Left lung (tissue), 10 donors: Measurements from ENCODE around the gene HOXA1. TPM values are rescaled to one million over a fixed set of nuclear protein-coding genes. Genes with fewer than 3 reads are reported as not detected.
A peak's percentile ranks its signal among the peaks of the same experiment; 100 is the strongest.

ENCODE experiments used
- ATAC-seq: fragments of 200-7000 bp; cut with Tn5 transposase; one replicate; pipeline ENCODE4 v1.9.1; 2020; ENCODE audit warnings: moderate library complexity
- DNase-seq, 4 donors: peaks; one replicate each; pipeline ENCODE4 v3.0.0-alpha.2; 2013 to 2020
- H3K27ac ChIP-seq, 2 donors: fragments of 200-600 bp; sonication (generic) in 1 of 2; one replicate each; pipeline versions ENCODE4 v1.5.0 to v1.8.0; 2020 to 2021
- H3K27me3 ChIP-seq, 2 donors: fragments of 200-600 bp; sonication (generic) in 1 of 2; one replicate each; pipeline versions ENCODE4 v1.5.0 to v1.8.0; 2020 to 2021
- H3K36me3 ChIP-seq, 2 donors: fragments of 200-600 bp; sonication (generic) in 1 of 2; one replicate each; pipeline versions ENCODE4 v1.5.0 to v1.8.0; 2020 to 2021
- H3K4me1 ChIP-seq, 2 donors: fragments of 200-600 bp; one replicate each; pipeline ENCODE4 v1.8.0; 2021
- H3K4me3 ChIP-seq, 2 donors: fragments of 200-600 bp; sonication (generic) in 1 of 2; one replicate each; pipeline versions ENCODE4 v1.5.0 to v1.8.0; 2020 to 2021; ENCODE audit warnings: mild to moderate bottlenecking in 1 of 2
- H3K9me3 ChIP-seq, 2 donors: fragments of 200-600 bp; sonication (generic) in 1 of 2; one replicate each; pipeline versions ENCODE4 v1.5.0 to v1.8.0; 2020 to 2021
- intact Hi-C, 2 donors: fragments of 100-400 bp; cut with DNase I; formaldehyde crosslinking; loops; one replicate each; pipeline versions ENCODE4 v1.11.2 to v1.14.2; 2022
- polyA plus RNA-seq, 6 donors: library from polyadenylated mRNA; unstranded; fragments of 120-200 nt; gene quantifications; one replicate each; pipeline ENCODE4 v1.2.1, GENCODE V29; 2013; ENCODE audit not compliant: insufficient read length in 6 of 6
- total RNA-seq, 2 donors: library from RNA; stranded (reverse); fragmentation: NEBNext Ultra II Directional; extraction: Animal tissue kit (Norgen Biotek cat#: 25700); gene quantifications; one replicate each; pipeline ENCODE4 v1.2.1, GENCODE V29; 2021
- TF ChIP-seq, protein P1 (sequence below), 2 donors: fragments of 200-600 bp; sonication (generic) in 1 of 2; IDR thresholded peaks; one replicate each; pipeline versions ENCODE4 v1.5.0 to v1.8.0; 2021; ENCODE audit warnings: antibody characterized with exemption in 2 of 2
- donor health status: DM: no; HTN: yes; CAD: no.
- donor health status: DM: no; HTN: no; CAD: no.

HOXA1 gene
- total and polyA plus RNA-seq, 8 donors: 0.50 to 3.1 (median 2.1) TPM

DNA sequence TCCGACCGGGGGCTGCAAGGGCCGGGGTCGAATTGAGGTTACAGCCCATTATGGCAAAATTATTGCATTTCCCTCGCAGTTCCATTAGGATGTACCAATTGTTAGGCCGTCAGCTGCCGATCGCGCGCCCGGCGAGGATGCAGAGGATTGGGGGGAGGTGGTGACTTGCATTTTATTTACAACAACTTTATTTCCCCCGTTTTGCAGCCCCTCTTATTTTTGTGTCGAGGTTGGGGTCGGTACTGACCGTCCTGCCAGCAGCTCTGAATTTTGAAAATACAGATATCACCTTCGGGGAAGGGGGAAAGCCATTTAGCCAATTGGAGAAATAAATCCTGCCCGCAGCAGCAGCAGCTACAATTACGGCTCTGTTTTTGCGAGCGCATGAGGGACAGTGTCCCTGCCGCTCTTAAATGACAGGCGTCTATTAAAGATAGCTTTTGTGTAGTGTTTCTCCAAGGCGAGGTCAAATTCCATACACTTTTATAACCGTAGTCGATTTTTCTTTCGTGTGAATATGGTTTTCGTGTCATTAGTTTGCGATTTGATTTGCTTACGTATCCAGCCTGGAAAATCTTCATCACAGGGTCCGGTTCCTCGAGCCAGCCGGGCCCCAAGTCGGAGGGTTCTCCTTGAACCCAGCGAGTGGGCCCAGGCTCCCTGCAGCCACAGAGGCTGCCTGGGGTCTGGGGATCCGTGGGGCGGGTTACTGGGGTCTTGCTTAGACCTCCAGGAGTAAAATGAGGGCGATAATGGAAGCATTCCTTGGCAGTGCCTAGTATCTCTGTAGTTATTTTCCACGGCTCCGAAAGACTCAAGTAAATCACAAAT lies 48.4 kb upstream of the HOXA1 start:
- Histone ChIP-seq H3K4me1 (peaks cover 0 to 24% of the 10 kb centered on the region in 2 donors), H3K4me3 (peak overlapping the region; percentile 6 to 52), H3K27me3 (peaks cover 35 to 100% of the 10 kb centered on the region in 2 donors), H3K9me3 (no peaks in the 10 kb centered on the region), H3K27ac (peak overlapping the region; percentile 74 to 87), H3K36me3 (no peaks in the 10 kb centered on the region)
- ATAC-seq: no peak
- TF ChIP-seq, protein P1, sequence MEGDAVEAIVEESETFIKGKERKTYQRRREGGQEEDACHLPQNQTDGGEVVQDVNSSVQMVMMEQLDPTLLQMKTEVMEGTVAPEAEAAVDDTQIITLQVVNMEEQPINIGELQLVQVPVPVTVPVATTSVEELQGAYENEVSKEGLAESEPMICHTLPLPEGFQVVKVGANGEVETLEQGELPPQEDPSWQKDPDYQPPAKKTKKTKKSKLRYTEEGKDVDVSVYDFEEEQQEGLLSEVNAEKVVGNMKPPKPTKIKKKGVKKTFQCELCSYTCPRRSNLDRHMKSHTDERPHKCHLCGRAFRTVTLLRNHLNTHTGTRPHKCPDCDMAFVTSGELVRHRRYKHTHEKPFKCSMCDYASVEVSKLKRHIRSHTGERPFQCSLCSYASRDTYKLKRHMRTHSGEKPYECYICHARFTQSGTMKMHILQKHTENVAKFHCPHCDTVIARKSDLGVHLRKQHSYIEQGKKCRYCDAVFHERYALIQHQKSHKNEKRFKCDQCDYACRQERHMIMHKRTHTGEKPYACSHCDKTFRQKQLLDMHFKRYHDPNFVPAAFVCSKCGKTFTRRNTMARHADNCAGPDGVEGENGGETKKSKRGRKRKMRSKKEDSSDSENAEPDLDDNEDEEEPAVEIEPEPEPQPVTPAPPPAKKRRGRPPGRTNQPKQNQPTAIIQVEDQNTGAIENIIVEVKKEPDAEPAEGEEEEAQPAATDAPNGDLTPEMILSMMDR (IDR thresholded peaks at IDR 0.05): no peak
- intact Hi-C loops: loop anchor here in 1 of 2 donors (2.0 to 5.0 kb wide), 2 partner anchors 47 to 287 kb away; partner anchors contain the start of gene HOXA1
- DNase-seq: peak in 1 of 4 donors; percentile 32

DNA sequence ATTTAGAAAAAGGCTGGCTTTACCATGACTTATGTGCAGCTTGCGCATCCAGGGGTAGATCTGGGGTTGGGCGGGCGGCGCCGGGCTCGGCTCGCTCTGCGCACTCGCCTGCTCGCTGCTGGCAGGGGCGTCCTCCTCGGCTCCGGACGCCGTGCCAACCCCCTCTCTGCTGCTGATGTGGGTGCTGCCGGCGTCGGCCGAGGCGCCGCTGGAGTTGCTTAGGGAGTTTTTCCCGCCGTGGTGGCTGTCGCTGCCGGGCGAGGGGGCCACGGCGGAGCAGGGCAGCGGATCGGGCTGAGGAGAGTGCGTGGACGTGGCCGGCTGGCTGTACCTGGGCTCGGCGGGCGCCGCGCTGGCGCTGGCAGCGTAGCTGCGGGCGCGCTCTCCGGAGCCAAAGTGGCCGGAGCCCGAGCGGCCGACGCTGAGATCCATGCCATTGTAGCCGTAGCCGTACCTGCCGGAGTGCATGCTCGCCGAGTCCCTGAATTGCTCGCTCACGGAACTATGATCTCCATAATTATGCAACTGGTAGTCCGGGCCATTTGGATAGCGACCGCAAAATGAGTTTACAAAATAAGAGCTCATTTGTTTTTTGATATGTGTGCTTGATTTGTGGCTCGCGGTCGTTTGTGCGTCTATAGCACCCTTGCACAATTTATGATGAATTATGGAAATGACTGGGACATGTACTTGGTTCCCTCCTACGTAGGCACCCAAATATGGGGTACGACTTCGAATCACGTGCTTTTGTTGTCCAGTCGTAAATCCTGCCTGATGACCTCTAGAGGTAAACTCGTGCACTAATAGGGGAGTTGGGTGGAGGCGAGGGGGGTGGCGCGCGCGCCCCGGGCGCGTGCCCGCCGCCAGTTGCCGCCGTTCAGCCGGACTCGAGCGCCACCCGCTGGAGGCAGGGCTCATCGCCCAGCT lies 47.5 kb upstream of the HOXA1 start, which contains the start of gene HOXA5:
TSS of gene HOXA5 (minus strand) at position 659 of the 927 bp plus-strand sequence. CDS start at position 585, 74 bp downstream.
- Histone ChIP-seq H3K4me1 (peaks cover 0 to 15% of the 10 kb centered on the region in 2 donors), H3K36me3 (no peaks in the 10 kb centered on the region), H3K4me3 (peak within 1 kb of the TSS; percentile 52 to 56), H3K27me3 (peaks cover 35 to 100% of the 10 kb centered on the region in 2 donors), H3K9me3 (no peaks in the 10 kb centered on the region), H3K27ac (peak within 1 kb of the TSS; percentile 86 to 92)
- intact Hi-C loops: loop anchor here in 1 of 2 donors (2.0 to 5.0 kb wide), 2 partner anchors 46 to 286 kb away; partner anchors contain the start of gene HOXA1
- peak; percentile 77 for ATAC-seq
- TF ChIP-seq, protein P1 (IDR thresholded peaks at IDR 0.05): peak; percentile 69 to 71
- DNase-seq: peak in 3 of 4 donors; percentile 81 to 97 (median 94)

DNA sequence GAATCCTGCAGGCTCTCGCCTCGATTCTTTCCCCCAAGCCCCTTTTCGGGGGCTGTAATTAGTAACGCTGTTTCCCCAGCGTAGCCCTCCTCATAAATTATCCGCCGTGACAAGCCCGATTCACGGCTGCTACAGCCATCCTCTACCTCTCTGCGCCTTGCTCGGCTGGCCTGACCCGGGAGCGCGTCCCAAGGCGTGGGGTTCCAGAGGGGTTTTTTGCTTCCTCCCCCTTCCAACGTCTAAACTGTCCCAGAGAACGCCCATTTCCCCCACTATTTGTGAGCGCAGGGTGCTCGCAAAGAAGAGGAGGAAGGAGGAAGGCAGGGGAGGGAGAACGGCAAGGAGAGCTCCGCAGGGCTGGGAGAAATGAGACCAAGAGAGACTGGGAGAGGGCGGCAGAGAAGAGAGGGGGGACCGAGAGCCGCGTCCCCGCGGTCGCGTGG lies 46.8 kb upstream of the HOXA1 start:
- H3K27me3 ChIP-seq: peaks cover 29 to 100% of the 10 kb centered on the region in 2 donors
- TF ChIP-seq, protein P1 (IDR thresholded peaks at IDR 0.05): no peak
- H3K9me3 ChIP-seq: no peaks in the 10 kb centered on the region
- ATAC-seq (no peak), DNase-seq (no peak)
- peak overlapping the region; percentile 86 to 92 for H3K27ac ChIP-seq
- intact Hi-C loops: loop anchor here in 1 of 2 donors (2.0 to 5.0 kb wide), 2 partner anchors 45 to 286 kb away; partner anchors contain the start of gene HOXA1
- H3K36me3 ChIP-seq: no peaks in the 10 kb centered on the region
- H3K4me1 ChIP-seq: peaks cover 0 to 9% of the 10 kb centered on the region in 2 donors
- H3K4me3 ChIP-seq: peak overlapping the region; percentile 52 to 56

DNA sequence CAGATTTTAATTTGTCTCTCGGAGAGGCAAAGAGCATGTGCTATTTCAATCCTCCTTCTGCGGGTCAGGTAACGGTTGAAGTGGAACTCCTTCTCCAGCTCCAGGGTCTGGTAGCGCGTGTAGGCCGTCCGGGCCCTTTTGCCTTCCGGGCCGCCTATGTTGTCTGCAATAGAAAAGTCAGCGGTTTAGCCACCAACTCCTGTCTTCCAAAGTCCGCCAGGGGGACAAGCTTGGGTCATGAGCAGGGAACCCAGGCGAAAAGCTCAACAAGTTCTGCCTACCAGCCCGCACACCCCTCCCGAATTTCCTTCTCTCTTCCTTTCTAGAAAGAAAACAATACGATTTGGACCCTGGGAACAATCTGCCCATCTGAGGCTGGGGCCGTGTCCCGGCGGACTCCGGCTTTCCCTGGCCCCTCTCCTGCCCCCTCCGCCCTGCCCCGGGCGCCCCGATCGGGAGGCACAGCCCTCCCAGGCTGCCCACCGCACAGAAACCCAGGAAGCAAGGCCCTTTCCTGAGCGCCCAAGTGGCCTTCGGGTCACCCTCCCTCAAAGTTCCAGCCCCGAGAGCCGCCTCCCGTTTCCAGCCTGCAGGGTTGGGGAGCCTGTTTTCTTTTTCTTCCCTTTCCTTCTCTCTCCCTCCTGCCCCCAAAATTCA lies 46.3 kb upstream of the HOXA1 start:
- H3K4me1 ChIP-seq: peaks cover 0 to 9% of the 10 kb centered on the region in 2 donors
- intact Hi-C loops: loop anchor here in 1 of 2 donors (2.0 to 5.0 kb wide), 2 partner anchors 45 to 285 kb away; partner anchors contain the start of gene HOXA1
- peak overlapping the region; percentile 52 to 56 for H3K4me3 ChIP-seq
- TF ChIP-seq, protein P1 (IDR thresholded peaks at IDR 0.05): no peak
- ATAC-seq: no peak
- H3K9me3 ChIP-seq: no peaks in the 10 kb centered on the region
- H3K27me3 ChIP-seq: peaks cover 24 to 100% of the 10 kb centered on the region in 2 donors
- H3K36me3 ChIP-seq: no peaks in the 10 kb centered on the region
- peak overlapping the region; percentile 86 to 92 for H3K27ac ChIP-seq
- peak in 2 of 4 donors; percentile 41 to 60 for DNase-seq
